HEK293 (cell line): ENCODE measurements around the gene APOL4.
"Not testable (repeated sequence)": the region's sequence is repeated elsewhere in the genome, so short reads cannot be mapped to it uniquely, and the experiment has no call there.

ENCODE experiments used
- CTCF ChIA-PET: fragments of 350-600 bp; formaldehyde crosslinking; extraction: SDS; loops from one replicate; lab custom pipeline; 2021; ENCODE audit warnings: antibody characterized with exemption; lab: Yijun Ruan, JAX
- POLR2A ChIA-PET: fragments of 300-600 bp; formaldehyde crosslinking; extraction: SDS; loops from one replicate; lab custom pipeline; 2020; ENCODE audit warnings: antibody characterized with exemption, inconsistent platforms; lab: Yijun Ruan, JAX
- H3K27ac ChIP-seq: fragments of 200-500 bp; sonication (Bioruptor generic); 2 replicates; pipeline ENCODE4 v1.5.1; 2014; ENCODE audit warnings: low read depth, low read length, control low read depth, inconsistent platforms; ENCODE audit errors: extremely low read depth
- H3K36me3 ChIP-seq, 2 experiments: fragments of 200-500 bp in 1 of 2; sonication (Bioruptor generic) in 1 of 2; 1 replicate in 1 of 2; 2 replicates in 1 of 2; pipeline ENCODE4 v1.5.1; 2014 to 2017; ENCODE audit warnings: inconsistent platforms in 2 of 2, low read length in 2 of 2; ENCODE audit not compliant: control insufficient read depth in 2 of 2, insufficient read depth in 1 of 2
- H3K4me1 ChIP-seq: fragments of 200-500 bp; sonication (Bioruptor generic); 2 replicates; pipeline ENCODE4 v1.5.1; 2014; ENCODE audit warnings: mild to moderate bottlenecking, low read length, inconsistent platforms; ENCODE audit not compliant: control insufficient read depth, insufficient read depth
- H3K4me3 ChIP-seq: 2 replicates; pipeline ENCODE4 v1.5.1; 2011; ENCODE audit warnings: low read depth, mild to moderate bottlenecking, control low read depth, low read length, moderate library complexity
- H3K9me3 ChIP-seq: fragments of 200-500 bp; sonication (Bioruptor generic); 2 replicates; pipeline ENCODE4 v1.5.1; 2014; ENCODE audit warnings: low read depth, low read length, inconsistent platforms; ENCODE audit not compliant: control insufficient read depth, insufficient read depth
- MYNN ChIP-seq: fragments of 450-650 bp; formaldehyde crosslinking; IDR thresholded peaks from 2 replicates; pipeline ENCODE4 v1.5.1; 2016; ENCODE audit warnings: missing biosample characterization, missing genetic modification characterization, borderline replicate concordance
- RBAK ChIP-seq: fragments of 450-650 bp; formaldehyde crosslinking; IDR thresholded peaks from 2 replicates; pipeline ENCODE4 v1.5.1; 2016; ENCODE audit warnings: missing biosample characterization, missing genetic modification characterization
- SP3 ChIP-seq: fragments of 450-650 bp; formaldehyde crosslinking; IDR thresholded peaks from 2 replicates; pipeline ENCODE4 v1.5.1; 2016; ENCODE audit warnings: missing biosample characterization, missing genetic modification characterization
- ZBTB1 ChIP-seq: fragments of 450-650 bp; formaldehyde crosslinking; IDR thresholded peaks from 2 replicates; pipeline ENCODE4 v1.5.1; 2016; ENCODE audit warnings: missing biosample characterization, missing genetic modification characterization
- ZNF132 ChIP-seq: fragments of 450-650 bp; formaldehyde crosslinking; IDR thresholded peaks from 2 replicates; pipeline ENCODE4 v1.5.1; 2017; ENCODE audit warnings: missing biosample characterization, missing genetic modification characterization, borderline replicate concordance
- ZNF184 ChIP-seq: fragments of 450-650 bp; IDR thresholded peaks from 2 replicates; pipeline ENCODE4 v1.5.1; 2018; ENCODE audit warnings: missing biosample characterization, mild to moderate bottlenecking, missing genetic modification characterization
- ZNF292 ChIP-seq: fragments of 450-650 bp; formaldehyde crosslinking; IDR thresholded peaks from 2 replicates; pipeline ENCODE4 v1.5.1; 2016; ENCODE audit warnings: low read depth, missing biosample characterization, missing genetic modification characterization, borderline replicate concordance
- ZNF549 ChIP-seq: fragments of 450-650 bp; IDR thresholded peaks from 2 replicates; pipeline ENCODE4 v1.5.1; 2018; ENCODE audit warnings: missing biosample characterization, missing genetic modification characterization, mild to moderate bottlenecking, inconsistent platforms, moderate library complexity
- ZNF558 ChIP-seq: fragments of 450-650 bp; formaldehyde crosslinking; IDR thresholded peaks from 2 replicates; pipeline ENCODE4 v1.5.1; 2016; ENCODE audit warnings: missing biosample characterization, missing genetic modification characterization
- ZNF623 ChIP-seq: fragments of 450-650 bp; formaldehyde crosslinking; IDR thresholded peaks from 2 replicates; pipeline ENCODE4 v1.5.1; 2016; ENCODE audit warnings: missing biosample characterization, missing genetic modification characterization
- ZNF670 ChIP-seq: fragments of 450-650 bp; formaldehyde crosslinking; IDR thresholded peaks from 2 replicates; pipeline ENCODE4 v1.5.1; 2016; ENCODE audit warnings: missing biosample characterization, missing genetic modification characterization, low read depth
- ZNF707 ChIP-seq: fragments of 450-650 bp; formaldehyde crosslinking; IDR thresholded peaks from 2 replicates; pipeline ENCODE4 v1.5.1; 2016; ENCODE audit warnings: missing biosample characterization, missing genetic modification characterization
- ZNF76 ChIP-seq: fragments of 450-650 bp; formaldehyde crosslinking; IDR thresholded peaks from 2 replicates; pipeline ENCODE4; 2016; ENCODE audit warnings: low read depth, missing biosample characterization, missing genetic modification characterization, borderline replicate concordance
- ZNF791 ChIP-seq: fragments of 450-650 bp; formaldehyde crosslinking; IDR thresholded peaks from 2 replicates; pipeline ENCODE4 v1.5.1; 2016; ENCODE audit warnings: missing biosample characterization, missing genetic modification characterization
- TF ChIP-seq, protein P1 (sequence below): fragments of 450-650 bp; formaldehyde crosslinking; IDR thresholded peaks from 2 replicates; pipeline ENCODE4 v1.5.1; 2016; ENCODE audit warnings: missing biosample characterization, missing genetic modification characterization
- TF ChIP-seq, protein P2 (sequence below): fragments of 450-650 bp; formaldehyde crosslinking; IDR thresholded peaks from 2 replicates; pipeline ENCODE4 v1.5.1; 2016; ENCODE audit warnings: missing biosample characterization, missing genetic modification characterization, borderline replicate concordance
- TF ChIP-seq, protein P3 (sequence below): fragments of 450-650 bp; formaldehyde crosslinking; IDR thresholded peaks from 2 replicates; pipeline ENCODE4 v1.5.1; 2016; ENCODE audit warnings: missing biosample characterization, missing genetic modification characterization

APOL4 gene

DNA sequence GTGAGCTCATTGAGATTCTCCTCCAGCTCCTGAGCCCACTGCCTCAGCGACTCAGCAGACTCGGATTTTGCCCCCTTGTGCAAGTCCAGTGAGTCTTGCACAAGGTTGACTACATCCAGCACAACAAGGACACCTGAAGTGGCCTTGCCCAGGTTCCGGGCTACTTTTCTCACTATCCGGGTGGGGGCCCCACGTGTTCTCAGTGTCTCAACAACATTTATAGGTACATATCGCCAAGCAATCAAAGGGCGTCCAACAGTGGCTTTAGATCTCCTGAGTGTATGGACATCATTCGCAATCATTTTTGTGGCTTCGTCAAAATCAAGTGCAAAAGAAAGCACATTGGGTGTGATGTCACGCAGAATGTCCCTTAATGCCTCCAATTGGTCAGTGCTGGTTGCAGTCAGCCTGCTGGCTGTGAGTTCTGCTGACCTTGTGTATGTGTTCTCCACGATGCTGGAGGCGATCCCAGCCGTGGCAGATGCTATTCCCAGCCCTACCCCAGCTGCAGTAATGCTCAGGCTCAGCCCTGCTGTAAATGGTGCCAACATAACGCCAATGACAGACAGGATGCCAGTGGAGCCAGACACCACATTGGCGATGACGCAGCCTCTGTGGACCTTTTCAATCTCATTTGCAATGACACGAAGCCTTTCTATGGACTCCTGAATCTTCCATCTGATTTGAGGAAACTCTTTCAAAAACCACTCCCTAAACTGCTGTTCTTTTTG is 10.3 kb downstream of the APOL4 start:
- no peak overlapping the region for H3K27ac ChIP-seq
- no peaks in the 10 kb centered on the region for H3K36me3 ChIP-seq
- no peak overlapping the region for H3K4me3 ChIP-seq
- no peaks in the 10 kb centered on the region for H3K4me1 ChIP-seq
- POLR2A ChIA-PET = no interaction called here
- no peaks in the 10 kb centered on the region for H3K9me3 ChIP-seq
- no peak for TF ChIP-seq ZNF132 (tag by site-specific recombination)
- TF ChIP-seq SP3 (tag by site-specific recombination) = no peak
- TF ChIP-seq, protein P1, sequence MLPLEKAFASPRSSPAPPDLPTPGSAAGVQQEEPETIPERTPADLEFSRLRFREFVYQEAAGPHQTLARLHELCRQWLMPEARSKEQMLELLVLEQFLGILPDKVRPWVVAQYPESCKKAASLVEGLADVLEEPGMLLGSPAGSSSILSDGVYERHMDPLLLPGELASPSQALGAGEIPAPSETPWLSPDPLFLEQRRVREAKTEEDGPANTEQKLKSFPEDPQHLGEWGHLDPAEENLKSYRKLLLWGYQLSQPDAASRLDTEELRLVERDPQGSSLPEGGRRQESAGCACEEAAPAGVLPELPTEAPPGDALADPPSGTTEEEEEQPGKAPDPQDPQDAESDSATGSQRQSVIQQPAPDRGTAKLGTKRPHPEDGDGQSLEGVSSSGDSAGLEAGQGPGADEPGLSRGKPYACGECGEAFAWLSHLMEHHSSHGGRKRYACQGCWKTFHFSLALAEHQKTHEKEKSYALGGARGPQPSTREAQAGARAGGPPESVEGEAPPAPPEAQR (tag by site-specific recombination) = no peak
- TF ChIP-seq, protein P2, sequence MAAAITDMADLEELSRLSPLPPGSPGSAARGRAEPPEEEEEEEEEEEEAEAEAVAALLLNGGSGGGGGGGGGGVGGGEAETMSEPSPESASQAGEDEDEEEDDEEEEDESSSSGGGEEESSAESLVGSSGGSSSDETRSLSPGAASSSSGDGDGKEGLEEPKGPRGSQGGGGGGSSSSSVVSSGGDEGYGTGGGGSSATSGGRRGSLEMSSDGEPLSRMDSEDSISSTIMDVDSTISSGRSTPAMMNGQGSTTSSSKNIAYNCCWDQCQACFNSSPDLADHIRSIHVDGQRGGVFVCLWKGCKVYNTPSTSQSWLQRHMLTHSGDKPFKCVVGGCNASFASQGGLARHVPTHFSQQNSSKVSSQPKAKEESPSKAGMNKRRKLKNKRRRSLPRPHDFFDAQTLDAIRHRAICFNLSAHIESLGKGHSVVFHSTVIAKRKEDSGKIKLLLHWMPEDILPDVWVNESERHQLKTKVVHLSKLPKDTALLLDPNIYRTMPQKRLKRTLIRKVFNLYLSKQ = no peak
- no peak for TF ChIP-seq ZBTB1
- TF ChIP-seq ZNF292 = no peak
- no peak for TF ChIP-seq ZNF670 (tag by site-specific recombination)
- TF ChIP-seq, protein P3, sequence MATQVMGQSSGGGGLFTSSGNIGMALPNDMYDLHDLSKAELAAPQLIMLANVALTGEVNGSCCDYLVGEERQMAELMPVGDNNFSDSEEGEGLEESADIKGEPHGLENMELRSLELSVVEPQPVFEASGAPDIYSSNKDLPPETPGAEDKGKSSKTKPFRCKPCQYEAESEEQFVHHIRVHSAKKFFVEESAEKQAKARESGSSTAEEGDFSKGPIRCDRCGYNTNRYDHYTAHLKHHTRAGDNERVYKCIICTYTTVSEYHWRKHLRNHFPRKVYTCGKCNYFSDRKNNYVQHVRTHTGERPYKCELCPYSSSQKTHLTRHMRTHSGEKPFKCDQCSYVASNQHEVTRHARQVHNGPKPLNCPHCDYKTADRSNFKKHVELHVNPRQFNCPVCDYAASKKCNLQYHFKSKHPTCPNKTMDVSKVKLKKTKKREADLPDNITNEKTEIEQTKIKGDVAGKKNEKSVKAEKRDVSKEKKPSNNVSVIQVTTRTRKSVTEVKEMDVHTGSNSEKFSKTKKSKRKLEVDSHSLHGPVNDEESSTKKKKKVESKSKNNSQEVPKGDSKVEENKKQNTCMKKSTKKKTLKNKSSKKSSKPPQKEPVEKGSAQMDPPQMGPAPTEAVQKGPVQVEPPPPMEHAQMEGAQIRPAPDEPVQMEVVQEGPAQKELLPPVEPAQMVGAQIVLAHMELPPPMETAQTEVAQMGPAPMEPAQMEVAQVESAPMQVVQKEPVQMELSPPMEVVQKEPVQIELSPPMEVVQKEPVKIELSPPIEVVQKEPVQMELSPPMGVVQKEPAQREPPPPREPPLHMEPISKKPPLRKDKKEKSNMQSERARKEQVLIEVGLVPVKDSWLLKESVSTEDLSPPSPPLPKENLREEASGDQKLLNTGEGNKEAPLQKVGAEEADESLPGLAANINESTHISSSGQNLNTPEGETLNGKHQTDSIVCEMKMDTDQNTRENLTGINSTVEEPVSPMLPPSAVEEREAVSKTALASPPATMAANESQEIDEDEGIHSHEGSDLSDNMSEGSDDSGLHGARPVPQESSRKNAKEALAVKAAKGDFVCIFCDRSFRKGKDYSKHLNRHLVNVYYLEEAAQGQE (tag by site-specific recombination) = no peak
- TF ChIP-seq ZNF184 (tag by site-specific recombination) = no peak
- TF ChIP-seq ZNF791 (tag by site-specific recombination) = no peak
- TF ChIP-seq RBAK (tag by site-specific recombination) = no peak
- no peak for TF ChIP-seq MYNN (tag by site-specific recombination)
- TF ChIP-seq ZNF623 (tag by site-specific recombination) = no peak
- no peak for TF ChIP-seq ZNF549 (tag by site-specific recombination)
- TF ChIP-seq ZNF558 (tag by site-specific recombination) = no peak
- no peak for TF ChIP-seq ZNF76 (tag by site-specific recombination)
- TF ChIP-seq ZNF707 = no peak
- CTCF ChIA-PET = interaction anchor here (0.7 to 6.9 kb wide), 5 partner anchors 11 to 86 kb away, joined by 3 to 60 read pairs (median 6); partner anchors contain the start of gene APOL2

DNA sequence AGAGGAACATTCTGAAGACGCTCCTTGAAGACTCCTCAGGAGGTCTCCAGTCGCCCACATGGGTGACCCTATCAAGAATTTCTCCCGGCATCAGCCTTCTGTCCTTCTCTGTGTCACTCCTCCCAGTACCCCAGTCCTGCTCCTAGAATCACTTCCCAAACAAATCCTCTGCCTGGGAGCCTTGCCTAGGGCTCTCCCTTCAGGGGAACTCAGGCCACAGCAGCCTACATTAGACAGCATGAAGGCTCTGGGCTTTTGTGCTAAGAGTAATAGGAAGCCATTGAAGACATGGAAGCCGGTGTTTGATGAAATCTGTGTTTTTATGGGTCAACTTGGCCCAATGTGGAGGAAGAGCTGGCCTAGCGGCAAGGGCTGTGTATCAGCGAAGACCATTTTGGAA is 13.7 kb downstream of the APOL4 start:
- H3K36me3 ChIP-seq, H3K4me3 ChIP-seq, H3K9me3 ChIP-seq, H3K4me1 ChIP-seq, POLR2A ChIA-PET, H3K27ac ChIP-seq, CTCF ChIA-PET: not testable (repeated sequence)
